ENCODE measurements around the gene ZNF513. TPM values are rescaled to one million over a fixed set of nuclear protein-coding genes. Genes with fewer than 3 reads are reported as not detected.
"Not testable (repeated sequence)": the region's sequence is repeated elsewhere in the genome, so short reads cannot be mapped to it uniquely, and the experiment has no call there.

The ZNF513 gene
- total RNA-seq = 6.7 TPM
- long read RNA-seq, transcript ZNF513-201 (4 exons, 2,139 nt) = major isoform, 11 of 19 reads
- long read RNA-seq, partial matches to known transcripts = 0 of 19 reads
- long read RNA-seq, other reads (novel, unspliced or antisense) = 8 of 19 reads

- Histone ChIP-seq H3K4me3 (peak within 1 kb of the TSS; percentile 81), H3K27ac (replicated peaks) (peak within 1 kb of the TSS; percentile 94), H3K27me3 (ENCODE audit: low read depth) (no peaks in the 10 kb centered on the region), H3K36me3 (peaks cover 70% of the 10 kb centered on the region), H3K9me3 (replicated peaks) (no peaks in the 10 kb centered on the region), H3K4me1 (peaks cover 36% of the 10 kb centered on the region)
- no peak for TF ChIP-seq CTCF (IDR thresholded peaks at IDR 0.05; ENCODE audit: borderline replicate concordance)
- peak; percentile 97 for DNase-seq
- intact Hi-C loops (cut with micrococcal nuclease) = no loop called here
Measured at GRCh38 chr2:27380626-27381545, at the start of gene ZNF513. TSS of gene ZNF513 (minus strand) at chr2:27380734. CDS start at chr2:27380526, 208 bp downstream.

- no peak for TF ChIP-seq CTCF (IDR thresholded peaks at IDR 0.05; ENCODE audit: borderline replicate concordance)
- intact Hi-C loops (cut with micrococcal nuclease) = no loop called here
- Histone ChIP-seq H3K4me1 (peaks cover 57% of the 10 kb centered on the region), H3K36me3 (peaks cover 12% of the 10 kb centered on the region), H3K9me3 (replicated peaks) (no peaks in the 10 kb centered on the region), H3K4me3 (peak overlapping the region; percentile 98), H3K27me3 (ENCODE audit: low read depth) (no peaks in the 10 kb centered on the region), H3K27ac (replicated peaks) (peak overlapping the region; percentile 100)
- peak; percentile 86 for DNase-seq
Measured at GRCh38 chr2:27428978-27429541, 48.5 kb upstream of the ZNF513 start.

- Histone ChIP-seq H3K4me1 (peaks cover 55% of the 10 kb centered on the region), H3K4me3 (peak within 1 kb of the TSS; percentile 98), H3K27me3 (ENCODE audit: low read depth) (no peaks in the 10 kb centered on the region), H3K27ac (replicated peaks) (peak within 1 kb of the TSS; percentile 100), H3K9me3 (replicated peaks) (no peaks in the 10 kb centered on the region), H3K36me3 (peaks cover 5% of the 10 kb centered on the region)
- intact Hi-C loops (cut with micrococcal nuclease) = no loop called here
- no peak for TF ChIP-seq CTCF (IDR thresholded peaks at IDR 0.05; ENCODE audit: borderline replicate concordance)
- peak; percentile 95 for DNase-seq
Measured at GRCh38 chr2:27428213-27428977, 47.9 kb upstream of the ZNF513 start, which contains the start of gene NRBP1. TSS of gene NRBP1 (plus strand) at chr2:27428631. CDS start at chr2:27433274, 4,643 bp downstream.

GRCh38 chr2:27427863-27428212 is 47.3 kb upstream of the ZNF513 start:
- no peaks in the 10 kb centered on the region for H3K36me3 ChIP-seq
- H3K9me3 ChIP-seq (replicated peaks) = no peaks in the 10 kb centered on the region
- intact Hi-C loops (cut with micrococcal nuclease) = no loop called here
- no peak for TF ChIP-seq CTCF (IDR thresholded peaks at IDR 0.05; ENCODE audit: borderline replicate concordance)
- no peak for DNase-seq
- peaks cover 51% of the 10 kb centered on the region for H3K4me1 ChIP-seq
- no peaks in the 10 kb centered on the region for H3K27me3 ChIP-seq (ENCODE audit: low read depth)
- peak overlapping the region; percentile 100 for H3K27ac ChIP-seq (replicated peaks)
- H3K4me3 ChIP-seq = peak overlapping the region; percentile 98

- H3K9me3 ChIP-seq (replicated peaks); H3K36me3 ChIP-seq; intact Hi-C loops (cut with micrococcal nuclease); DNase-seq; H3K27ac ChIP-seq (replicated peaks); H3K4me3 ChIP-seq; H3K27me3 ChIP-seq (ENCODE audit: low read depth): not testable (repeated sequence)
- peaks cover 23% of the 10 kb centered on the region for H3K4me1 ChIP-seq
Measured at GRCh38 chr2:27425039-27425438, 44.5 kb upstream of the ZNF513 start.

All from left ventricle myocardium inferior (tissue), 1 donor.